Suprapubic skin (tissue), 4 donors: ENCODE measurements around the gene B4GALT5. TPM values are rescaled to one million over a fixed set of nuclear protein-coding genes. Genes with fewer than 3 reads are reported as not detected.

ENCODE experiments used
- DNase-seq, 2 donors: peaks; one replicate each; pipeline ENCODE4 v3.0.0-alpha.2; 2019; ENCODE audit warnings: low spot score in 2 of 2
- H3K27ac ChIP-seq: fragments of 200-600 bp; sonication (generic); one replicate; pipeline ENCODE4 v1.5.1; 2019
- H3K27me3 ChIP-seq: fragments of 200-600 bp; sonication (generic); one replicate; pipeline ENCODE4 v1.5.1; 2019
- H3K36me3 ChIP-seq: fragments of 200-600 bp; sonication (generic); one replicate; pipeline ENCODE4 v1.5.1; 2019
- H3K4me1 ChIP-seq: fragments of 200-600 bp; sonication (generic); one replicate; pipeline ENCODE4 v1.5.1; 2019
- H3K4me3 ChIP-seq: fragments of 200-600 bp; sonication (generic); one replicate; pipeline ENCODE4 v1.5.1; 2019; ENCODE audit warnings: mild to moderate bottlenecking
- H3K9me3 ChIP-seq: fragments of 200-600 bp; sonication (generic); one replicate; pipeline ENCODE4 v1.5.1; 2019
- CTCF ChIP-seq, 2 donors: fragments of 200-600 bp in 1 of 2; fragments of 450-650 bp in 1 of 2; sonication (generic) in 1 of 2; IDR thresholded peaks; one replicate each; pipeline ENCODE4 v1.5.1; 2016 to 2019; ENCODE audit warnings: antibody characterized with exemption in 2 of 2, mild to moderate bottlenecking in 1 of 2, moderate library complexity in 1 of 2
- EP300 ChIP-seq: sonication (generic); formaldehyde crosslinking; IDR thresholded peaks from one replicate; pipeline ENCODE4 v1.6.1; 2017; ENCODE audit warnings: antibody characterized with exemption
- POLR2A ChIP-seq, 2 donors: fragments of 450-650 bp; IDR thresholded peaks; one replicate each; pipeline ENCODE4 v1.6.1; 2017; ENCODE audit warnings: antibody characterized with exemption in 2 of 2, mild to moderate bottlenecking in 2 of 2, moderate library complexity in 2 of 2
- POLR2AphosphoS5 ChIP-seq, 3 donors: sonication (generic); formaldehyde crosslinking; IDR thresholded peaks; one replicate each; pipeline ENCODE4 v1.6.1; 2017; ENCODE audit warnings: antibody characterized with exemption in 3 of 3
- WGBS: methylation state at CpG from one replicate; pipeline ENCODE4 v1.1.5; 2018; 5-methylcytosine and 5-hydroxymethylcytosine counted together
- total RNA-seq, 4 donors: library from RNA; depleted of rRNA; stranded (reverse); fragments of >200 nt; gene quantifications; one replicate each; pipeline ENCODE4 v1.1.0, GENCODE V29; 2016

B4GALT5 gene
- total RNA-seq, 4 donors from 2014 or later, result 8.8 to 12.7 (median 10.1) TPM

DNA sequence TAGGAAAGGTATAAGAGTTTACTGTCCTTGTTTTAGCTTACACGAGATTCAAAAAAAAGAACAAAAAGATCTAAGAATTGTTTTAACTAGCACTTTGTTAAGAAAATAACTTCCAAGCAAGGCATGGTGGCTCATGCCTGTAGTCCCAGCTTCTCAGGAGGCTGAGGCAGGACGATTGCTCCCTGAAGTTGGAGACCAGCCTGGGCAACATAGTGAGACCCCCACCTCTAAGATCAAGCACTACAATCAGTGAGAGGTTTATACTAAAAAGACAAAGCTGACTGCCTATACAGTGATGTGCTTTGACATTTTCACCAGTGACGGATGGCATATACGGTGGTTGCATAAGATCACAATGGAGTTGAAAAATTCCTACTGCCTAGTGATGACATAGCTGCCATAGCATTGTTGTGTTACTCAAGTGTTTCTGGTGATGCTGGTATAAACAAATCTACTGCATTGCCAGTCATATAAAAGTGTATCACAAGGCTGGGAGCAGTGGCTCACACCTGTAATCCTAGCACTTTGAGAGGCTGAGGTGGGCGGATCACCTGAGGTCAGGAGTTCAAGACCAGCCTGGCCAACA is 68.6 kb downstream of the B4GALT5 start:
- DNase-seq, result no peak
- H3K27me3 ChIP-seq, result no peaks in the 10 kb centered on the region
- TF ChIP-seq CTCF (IDR thresholded peaks at IDR 0.05) (no peak), POLR2A (IDR thresholded peaks at IDR 0.05) (no peak), EP300 (no peak), POLR2AphosphoS5 (IDR thresholded peaks at IDR 0.05) (no peak)
- 93% methylated on average over 5 of the region's 5 CpGs for WGBS
- H3K4me1 ChIP-seq, result no peaks in the 10 kb centered on the region
- H3K9me3 ChIP-seq, result no peaks in the 10 kb centered on the region
- H3K4me3 ChIP-seq, result no peak overlapping the region
- H3K36me3 ChIP-seq, result peaks cover 76% of the 10 kb centered on the region
- no peak overlapping the region for H3K27ac ChIP-seq

GRCh38 chr20:49642816-49643215 is 70.9 kb downstream of the B4GALT5 start:
- 65% methylated on average over 4 of the region's 4 CpGs for WGBS
- no peak for DNase-seq
- Histone ChIP-seq H3K27ac (no peak overlapping the region), H3K9me3 (no peaks in the 10 kb centered on the region), H3K27me3 (no peaks in the 10 kb centered on the region), H3K36me3 (peaks cover 75% of the 10 kb centered on the region), H3K4me1 (no peaks in the 10 kb centered on the region), H3K4me3 (no peak overlapping the region)
- TF ChIP-seq POLR2AphosphoS5 (IDR thresholded peaks at IDR 0.05) (no peak), POLR2A (IDR thresholded peaks at IDR 0.05) (no peak), EP300 (no peak), CTCF (IDR thresholded peaks at IDR 0.05) (no peak)

GRCh38 chr20:49641683-49642656 is 71.7 kb downstream of the B4GALT5 start:
- no peaks in the 10 kb centered on the region for H3K4me1 ChIP-seq
- DNase-seq, result no peak
- 76% methylated on average over 10 of the region's 10 CpGs for WGBS
- TF ChIP-seq EP300, result no peak
- TF ChIP-seq POLR2AphosphoS5 (IDR thresholded peaks at IDR 0.05), result no peak
- no peak for TF ChIP-seq POLR2A (IDR thresholded peaks at IDR 0.05)
- H3K36me3 ChIP-seq, result peaks cover 75% of the 10 kb centered on the region
- H3K27ac ChIP-seq, result peak overlapping the region; percentile 9
- H3K27me3 ChIP-seq, result no peaks in the 10 kb centered on the region
- no peak overlapping the region for H3K4me3 ChIP-seq
- H3K9me3 ChIP-seq, result no peaks in the 10 kb centered on the region

- H3K4me3 ChIP-seq, result no peak overlapping the region
- no peaks in the 10 kb centered on the region for H3K9me3 ChIP-seq
- no peak for DNase-seq
- no peak overlapping the region for H3K27ac ChIP-seq
- WGBS, result 69% methylated on average over 8 of the region's 8 CpGs
- no peaks in the 10 kb centered on the region for H3K27me3 ChIP-seq
- no peak for TF ChIP-seq EP300
- no peak for TF ChIP-seq POLR2AphosphoS5 (IDR thresholded peaks at IDR 0.05)
- no peak for TF ChIP-seq CTCF (IDR thresholded peaks at IDR 0.05)
- H3K4me1 ChIP-seq, result no peaks in the 10 kb centered on the region
- H3K36me3 ChIP-seq, result peaks cover 56% of the 10 kb centered on the region
These were observed 76.5 kb downstream of the B4GALT5 start for GRCh38 chr20:49637046-49637637.

DNA sequence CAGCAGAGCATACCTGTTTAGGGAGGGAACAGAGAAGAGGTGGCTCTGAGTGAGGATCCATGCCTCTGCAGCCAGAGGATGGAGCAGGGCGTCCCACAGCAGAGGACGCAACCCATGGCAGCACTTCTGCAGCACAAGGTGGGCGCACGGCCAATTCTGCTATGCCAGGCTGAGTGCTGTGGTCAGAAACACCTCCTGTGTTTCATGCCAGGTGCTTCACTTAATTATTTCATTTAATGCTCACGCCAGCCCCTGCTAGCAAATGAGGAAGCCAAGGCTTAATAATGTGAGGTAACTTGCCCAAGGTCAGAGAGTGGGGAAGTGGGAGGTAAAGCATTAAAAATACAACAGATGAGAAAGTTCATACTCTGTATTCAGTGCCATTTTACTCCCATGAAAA is 77.2 kb downstream of the B4GALT5 start:
- no peak for DNase-seq
- Histone ChIP-seq H3K27me3 (no peaks in the 10 kb centered on the region), H3K27ac (no peak overlapping the region), H3K36me3 (peaks cover 49% of the 10 kb centered on the region), H3K4me3 (no peak overlapping the region), H3K9me3 (no peaks in the 10 kb centered on the region), H3K4me1 (no peaks in the 10 kb centered on the region)
- TF ChIP-seq CTCF (IDR thresholded peaks at IDR 0.05) (no peak), EP300 (no peak), POLR2A (IDR thresholded peaks at IDR 0.05) (no peak), POLR2AphosphoS5 (IDR thresholded peaks at IDR 0.05) (no peak)
- 94% methylated on average over 5 of the region's 5 CpGs for WGBS
